ENCODE data around the gene FKBP7. TPM values are rescaled to one million over a fixed set of nuclear protein-coding genes. Genes with fewer than 3 reads are reported as not detected.
"Not testable (repeated sequence)": the region's sequence is repeated elsewhere in the genome, so short reads cannot be mapped to it uniquely, and the experiment has no call there.

Gene FKBP7, protein sequence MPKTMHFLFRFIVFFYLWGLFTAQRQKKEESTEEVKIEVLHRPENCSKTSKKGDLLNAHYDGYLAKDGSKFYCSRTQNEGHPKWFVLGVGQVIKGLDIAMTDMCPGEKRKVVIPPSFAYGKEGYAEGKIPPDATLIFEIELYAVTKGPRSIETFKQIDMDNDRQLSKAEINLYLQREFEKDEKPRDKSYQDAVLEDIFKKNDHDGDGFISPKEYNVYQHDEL
- total RNA-seq: 31.2 and 38.9 TPM in 2 replicates

DNA sequence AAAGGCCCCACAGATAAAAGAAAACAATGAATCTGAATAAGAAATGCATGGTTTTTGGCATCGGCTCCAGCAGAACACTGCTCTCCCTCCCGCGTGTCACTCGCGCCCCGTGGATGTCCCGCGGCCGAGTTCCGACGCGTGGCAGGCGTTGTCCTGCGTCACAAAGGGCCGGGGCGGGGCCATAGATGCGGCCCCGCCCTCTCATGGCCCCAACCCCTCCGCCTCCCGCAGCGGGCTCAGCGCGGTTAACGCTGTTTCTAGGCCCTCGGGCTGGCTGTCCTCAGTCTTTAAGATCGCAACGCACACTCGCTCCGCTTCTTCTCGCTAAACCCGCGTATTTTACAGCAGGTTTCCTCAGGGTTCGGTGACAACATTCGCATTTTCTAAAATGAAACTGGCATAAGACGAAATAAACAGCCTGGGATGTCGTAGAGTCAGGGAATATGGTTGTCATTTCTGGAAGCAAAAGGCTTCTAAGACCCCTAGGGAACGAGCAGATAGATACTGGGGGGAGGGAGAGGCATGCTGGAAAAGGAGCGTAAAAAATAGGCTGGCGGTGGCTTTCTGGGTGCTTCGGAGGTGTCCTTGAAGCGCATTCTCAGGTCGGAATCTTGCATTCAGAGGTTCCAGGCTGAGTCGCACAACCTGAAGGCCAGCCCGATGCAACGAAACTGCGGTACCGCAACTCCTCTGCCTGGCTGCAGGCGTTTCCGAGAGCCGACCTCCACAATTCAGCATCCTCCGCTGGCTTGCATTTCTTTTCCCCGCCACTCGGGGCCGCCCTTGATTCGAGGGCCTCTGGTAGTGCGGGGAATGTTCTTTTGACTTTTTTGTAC lies at the start of gene FKBP7:
FKBP7 (minus strand) TSS at position 162 of the 836 bp plus-strand sequence; CDS start at position 61, 101 bp downstream.
- DNase-seq (ENCODE audit: low read depth): peak; percentile 87
- TF ChIP-seq, protein P1, sequence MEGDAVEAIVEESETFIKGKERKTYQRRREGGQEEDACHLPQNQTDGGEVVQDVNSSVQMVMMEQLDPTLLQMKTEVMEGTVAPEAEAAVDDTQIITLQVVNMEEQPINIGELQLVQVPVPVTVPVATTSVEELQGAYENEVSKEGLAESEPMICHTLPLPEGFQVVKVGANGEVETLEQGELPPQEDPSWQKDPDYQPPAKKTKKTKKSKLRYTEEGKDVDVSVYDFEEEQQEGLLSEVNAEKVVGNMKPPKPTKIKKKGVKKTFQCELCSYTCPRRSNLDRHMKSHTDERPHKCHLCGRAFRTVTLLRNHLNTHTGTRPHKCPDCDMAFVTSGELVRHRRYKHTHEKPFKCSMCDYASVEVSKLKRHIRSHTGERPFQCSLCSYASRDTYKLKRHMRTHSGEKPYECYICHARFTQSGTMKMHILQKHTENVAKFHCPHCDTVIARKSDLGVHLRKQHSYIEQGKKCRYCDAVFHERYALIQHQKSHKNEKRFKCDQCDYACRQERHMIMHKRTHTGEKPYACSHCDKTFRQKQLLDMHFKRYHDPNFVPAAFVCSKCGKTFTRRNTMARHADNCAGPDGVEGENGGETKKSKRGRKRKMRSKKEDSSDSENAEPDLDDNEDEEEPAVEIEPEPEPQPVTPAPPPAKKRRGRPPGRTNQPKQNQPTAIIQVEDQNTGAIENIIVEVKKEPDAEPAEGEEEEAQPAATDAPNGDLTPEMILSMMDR (IDR thresholded peaks at IDR 0.05; ENCODE audit: insufficient read depth, low read depth, low read length): peak; percentile 65
- H3K4me3 ChIP-seq (ENCODE audit: low read depth, low read length): peak within 1 kb of the TSS; percentile 78

DNA sequence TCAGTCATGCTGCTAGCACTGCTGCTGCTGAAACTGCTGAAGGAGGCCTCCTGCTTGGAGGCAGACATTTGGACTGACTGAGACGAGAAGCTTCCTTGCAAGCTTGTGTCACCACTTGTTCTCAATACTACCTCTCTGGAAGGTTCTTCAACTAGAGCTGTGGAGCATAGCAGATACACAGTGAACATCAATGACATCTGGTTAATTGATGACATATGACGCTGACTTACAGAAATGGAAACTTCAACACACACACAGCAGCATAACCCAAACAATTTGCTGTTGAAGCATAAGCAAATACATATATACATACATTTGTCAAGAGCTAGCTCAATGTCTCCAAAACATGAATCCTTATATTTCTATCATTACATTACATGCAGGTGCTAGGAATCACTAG lies 49.2 kb upstream of the FKBP7 start:
- no peak overlapping the region for H3K4me3 ChIP-seq (ENCODE audit: low read depth, low read length)
- TF ChIP-seq, protein P1 (IDR thresholded peaks at IDR 0.05; ENCODE audit: insufficient read depth, low read depth, low read length): no peak
- no peak for DNase-seq (ENCODE audit: low read depth)

DNA sequence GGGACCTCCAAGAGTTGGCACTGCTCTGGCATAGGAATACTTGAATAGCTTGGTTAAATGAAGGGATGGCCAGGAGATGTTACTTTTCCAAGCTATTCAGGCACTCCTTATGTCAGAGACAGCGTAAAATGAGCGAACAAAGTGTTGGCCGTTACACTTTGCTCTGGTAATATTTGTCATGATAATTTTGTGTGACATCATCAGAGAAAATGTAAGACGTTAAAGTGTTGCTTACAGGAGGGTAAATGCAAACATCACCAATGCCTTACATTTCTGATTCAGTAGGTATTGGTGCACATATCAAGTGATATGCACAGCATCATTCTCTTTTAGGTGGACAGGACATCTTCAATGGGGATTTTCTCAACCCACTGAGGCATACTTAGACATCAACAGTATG lies 47.9 kb upstream of the FKBP7 start:
- H3K4me3 ChIP-seq (ENCODE audit: low read depth, low read length): no peak overlapping the region
- no peak for DNase-seq (ENCODE audit: low read depth)
- TF ChIP-seq, protein P1 (IDR thresholded peaks at IDR 0.05; ENCODE audit: insufficient read depth, low read depth, low read length): no peak

DNA sequence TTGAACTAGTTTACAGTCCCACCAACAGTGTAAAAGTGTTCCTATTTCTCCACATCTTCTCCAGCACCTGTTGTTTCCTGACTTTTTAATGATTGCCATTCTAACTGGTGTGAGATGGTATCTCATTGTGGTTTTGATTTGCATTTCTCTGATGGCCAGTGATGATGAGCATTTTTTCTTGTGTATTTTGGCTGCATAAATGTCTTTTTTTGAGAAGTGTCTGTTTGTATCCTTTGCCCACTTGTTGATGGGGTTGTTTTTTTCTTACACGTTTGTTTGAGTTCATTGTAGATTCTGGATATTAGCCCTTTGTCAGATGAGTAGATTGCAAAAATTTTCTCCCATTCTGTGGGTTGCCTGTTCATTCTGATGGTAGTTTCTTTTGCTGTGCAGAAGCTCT lies 47.1 kb upstream of the FKBP7 start:
- not testable (repeated sequence) for H3K4me3 ChIP-seq (ENCODE audit: low read depth, low read length); DNase-seq (ENCODE audit: low read depth)

DNA sequence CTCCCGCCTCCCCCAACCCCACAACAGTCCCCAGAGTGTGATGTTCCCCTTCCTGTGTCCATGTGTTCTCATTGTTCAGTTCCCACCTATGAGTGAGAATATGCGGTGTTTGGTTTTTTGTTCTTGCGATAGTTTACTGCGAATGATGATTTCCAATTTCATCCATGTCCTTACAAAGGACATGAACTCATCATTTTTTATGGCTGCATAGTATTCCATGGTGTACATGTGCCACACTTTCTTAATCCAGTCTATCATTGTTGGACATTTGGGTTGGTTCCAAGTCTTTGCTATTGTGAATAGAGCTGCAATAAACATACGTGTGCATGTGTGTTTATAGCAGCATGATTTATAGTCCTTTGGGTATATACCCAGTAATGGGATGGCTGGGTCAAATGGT lies 46.6 kb upstream of the FKBP7 start:
- H3K4me3 ChIP-seq (ENCODE audit: low read depth, low read length); DNase-seq (ENCODE audit: low read depth): not testable (repeated sequence)

DNA sequence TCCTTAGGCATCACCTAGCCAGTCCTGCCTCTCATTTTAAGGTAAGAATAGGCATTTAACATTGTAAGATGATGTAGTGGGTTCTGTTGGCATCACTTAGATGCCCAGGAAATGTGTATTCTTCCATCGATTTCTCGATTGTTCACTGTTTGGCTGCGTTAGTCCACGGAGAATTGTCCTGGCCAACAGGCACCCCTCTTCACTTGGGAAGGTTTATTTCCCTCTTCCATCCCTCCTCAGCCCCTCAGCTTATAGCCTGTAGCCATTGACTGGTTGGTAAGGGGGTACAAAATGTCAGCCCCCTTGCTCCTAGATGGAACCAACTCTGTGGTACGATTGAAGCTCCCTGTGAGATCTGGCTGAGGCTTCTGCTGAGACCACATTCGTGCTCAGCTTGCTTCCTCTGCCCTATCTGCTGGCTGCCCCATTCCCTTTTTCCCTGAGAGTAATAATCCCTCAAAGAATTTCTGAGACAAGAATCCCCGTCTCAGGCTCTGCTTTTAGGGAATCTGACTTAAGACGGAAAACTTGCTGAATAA lies 45.3 kb upstream of the FKBP7 start:
- H3K4me3 ChIP-seq (ENCODE audit: low read depth, low read length): peak overlapping the region; percentile 65
- TF ChIP-seq, protein P1 (IDR thresholded peaks at IDR 0.05; ENCODE audit: insufficient read depth, low read depth, low read length): no peak
- no peak for DNase-seq (ENCODE audit: low read depth)

DNA sequence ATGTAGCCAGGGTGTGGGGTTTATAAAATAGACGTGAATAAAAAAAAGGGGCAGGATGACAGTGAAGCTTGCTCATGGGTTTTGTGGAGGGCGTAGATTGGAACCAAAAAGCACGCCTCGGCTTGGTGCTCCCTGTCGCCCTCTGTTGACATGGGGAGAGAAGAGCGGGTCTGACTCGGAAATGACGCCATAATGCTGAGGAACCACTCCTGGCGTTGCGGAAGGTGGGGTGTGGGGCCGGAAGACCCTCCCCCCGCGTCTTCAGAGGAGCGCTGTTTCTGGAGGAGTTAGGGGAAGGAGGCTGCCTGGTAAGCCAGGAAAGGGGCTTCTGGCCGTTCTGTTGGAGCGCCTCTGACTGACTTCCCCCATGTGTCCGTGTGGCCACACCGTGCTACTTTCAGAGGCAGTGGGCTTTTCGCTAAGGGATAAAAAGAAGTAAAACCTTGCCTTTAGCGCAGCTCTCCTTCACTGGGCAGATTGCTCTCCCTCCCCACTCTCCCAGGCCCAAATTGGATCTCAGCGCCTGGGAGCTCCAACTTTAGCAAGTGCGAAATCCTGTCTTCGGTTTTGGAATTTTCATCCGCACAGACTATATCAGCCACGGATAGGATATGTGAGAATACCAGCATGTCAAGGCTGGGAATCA lies 44.7 kb upstream of the FKBP7 start:
- DNase-seq (ENCODE audit: low read depth): peak; percentile 89
- TF ChIP-seq, protein P1 (IDR thresholded peaks at IDR 0.05; ENCODE audit: insufficient read depth, low read depth, low read length): peak; percentile 90
- H3K4me3 ChIP-seq (ENCODE audit: low read depth, low read length): peak overlapping the region; percentile 65

All from fibroblast of villous mesenchyme (primary cell).